BLaER1 (cell line): ENCODE measurements around the gene NUB1.
A peak's percentile ranks its signal among the peaks of the same experiment; 100 is the strongest.

Experiments used
- H3K27ac ChIP-seq: shearing (Covaris generic); formaldehyde crosslinking; 2 replicates; pipeline ENCODE4 v1.8.1; 2022
- H3K27me3 ChIP-seq: shearing (Covaris generic); formaldehyde crosslinking; 2 replicates; pipeline ENCODE4 v1.8.1; 2022
- H3K36me3 ChIP-seq: shearing (Covaris generic); formaldehyde crosslinking; 2 replicates; pipeline ENCODE4 v1.8.1; 2022
- H3K4me1 ChIP-seq: shearing (Covaris generic); formaldehyde crosslinking; 2 replicates; pipeline ENCODE4 v1.8.1; 2022
- H3K4me2 ChIP-seq: shearing (Covaris generic); formaldehyde crosslinking; 2 replicates; pipeline ENCODE4 v1.8.1; 2022
- H3K4me3 ChIP-seq: shearing (Covaris generic); formaldehyde crosslinking; 2 replicates; pipeline ENCODE4 v1.8.1; 2022
- H3K9ac ChIP-seq: shearing (Covaris generic); formaldehyde crosslinking; 2 replicates; pipeline ENCODE4 v1.8.1; 2022
- H3K9me3 ChIP-seq: shearing (Covaris generic); formaldehyde crosslinking; 2 replicates; pipeline ENCODE4 v1.8.1; 2022
- H4K20me1 ChIP-seq: shearing (Covaris generic); formaldehyde crosslinking; 2 replicates; pipeline ENCODE4 v1.8.1; 2022
- Cebpa-rat ChIP-seq: shearing (Covaris generic); IDR thresholded peaks from 2 replicates; pipeline ENCODE4 v1.8.1; 2022

NUB1 gene

DNA sequence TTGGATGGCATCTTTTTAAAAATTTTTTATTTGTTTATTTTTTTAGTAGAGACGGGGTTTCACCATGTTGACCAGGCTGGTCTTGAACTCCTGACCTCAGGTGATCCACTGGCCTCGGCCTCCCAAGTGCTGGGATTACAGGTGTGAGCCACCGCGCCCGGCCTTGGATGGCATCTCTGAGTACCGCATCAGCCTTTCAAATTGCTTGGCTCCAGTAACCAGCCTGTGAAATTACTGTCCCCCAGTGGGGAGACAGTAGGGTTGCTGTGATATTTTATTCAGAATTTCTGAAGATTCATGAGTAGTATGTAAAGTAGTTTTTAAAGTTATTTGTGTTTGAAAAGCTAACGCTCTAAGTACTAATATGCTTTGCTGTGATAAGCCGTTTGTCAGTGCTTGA lies 1.2 kb downstream of the NUB1 start:
- H3K4me2 ChIP-seq, result peak overlapping the region; percentile 69
- no peaks in the 10 kb centered on the region for H3K9me3 ChIP-seq
- no peak for TF ChIP-seq Cebpa-rat
- H3K4me1 ChIP-seq, result peaks cover 39% of the 10 kb centered on the region
- peak overlapping the region; percentile 68; the same call in 1 of the 2 replicates for H3K27ac ChIP-seq
- H3K9ac ChIP-seq, result peak overlapping the region; percentile 80
- peaks cover 7% of the 10 kb centered on the region; the same call in 1 of the 2 replicates for H4K20me1 ChIP-seq
- peaks cover 38% of the 10 kb centered on the region for H3K36me3 ChIP-seq
- peak overlapping the region; percentile 92 for H3K4me3 ChIP-seq
- no peaks in the 10 kb centered on the region for H3K27me3 ChIP-seq

GRCh38 chr7:151343516-151343915 lies 1.9 kb downstream of the NUB1 start:
- peaks cover 7% of the 10 kb centered on the region; the same call in 1 of the 2 replicates for H4K20me1 ChIP-seq
- peaks cover 46% of the 10 kb centered on the region for H3K4me1 ChIP-seq
- H3K27me3 ChIP-seq, result no peaks in the 10 kb centered on the region
- no peak overlapping the region for H3K9ac ChIP-seq
- no peak overlapping the region for H3K27ac ChIP-seq
- no peak overlapping the region for H3K4me3 ChIP-seq
- H3K9me3 ChIP-seq, result no peaks in the 10 kb centered on the region
- TF ChIP-seq Cebpa-rat, result no peak
- peaks cover 38% of the 10 kb centered on the region for H3K36me3 ChIP-seq
- peak overlapping the region; percentile 69 for H3K4me2 ChIP-seq

GRCh38 chr7:151345576-151346469 lies 4.2 kb downstream of the NUB1 start:
- peaks cover 11% of the 10 kb centered on the region for H4K20me1 ChIP-seq
- H3K9me3 ChIP-seq, result no peaks in the 10 kb centered on the region
- H3K36me3 ChIP-seq, result peaks cover 38% of the 10 kb centered on the region
- no peaks in the 10 kb centered on the region for H3K27me3 ChIP-seq
- H3K4me2 ChIP-seq, result no peak overlapping the region
- TF ChIP-seq Cebpa-rat, result no peak
- no peak overlapping the region for H3K9ac ChIP-seq
- H3K4me3 ChIP-seq, result no peak overlapping the region
- H3K4me1 ChIP-seq, result peaks cover 56% of the 10 kb centered on the region
- H3K27ac ChIP-seq, result no peak overlapping the region

- Histone ChIP-seq H4K20me1 (peaks cover 12% of the 10 kb centered on the region), H3K27me3 (no peaks in the 10 kb centered on the region), H3K9ac (no peak overlapping the region), H3K4me1 (peaks cover 57% of the 10 kb centered on the region), H3K27ac (no peak overlapping the region), H3K4me2 (no peak overlapping the region), H3K36me3 (peaks cover 40% of the 10 kb centered on the region), H3K9me3 (no peaks in the 10 kb centered on the region), H3K4me3 (no peak overlapping the region)
- no peak for TF ChIP-seq Cebpa-rat
Observed at GRCh38 chr7:151346470-151346769, 4.8 kb downstream of the NUB1 start.

GRCh38 chr7:151347200-151347599 lies 5.6 kb downstream of the NUB1 start:
- H3K4me1 ChIP-seq, result peaks cover 65% of the 10 kb centered on the region
- no peak overlapping the region for H3K4me2 ChIP-seq
- H3K9me3 ChIP-seq, result no peaks in the 10 kb centered on the region
- no peaks in the 10 kb centered on the region for H3K27me3 ChIP-seq
- no peak overlapping the region for H3K27ac ChIP-seq
- no peak for TF ChIP-seq Cebpa-rat
- peaks cover 12% of the 10 kb centered on the region for H4K20me1 ChIP-seq
- H3K4me3 ChIP-seq, result no peak overlapping the region
- peaks cover 42% of the 10 kb centered on the region for H3K36me3 ChIP-seq
- H3K9ac ChIP-seq, result no peak overlapping the region

DNA sequence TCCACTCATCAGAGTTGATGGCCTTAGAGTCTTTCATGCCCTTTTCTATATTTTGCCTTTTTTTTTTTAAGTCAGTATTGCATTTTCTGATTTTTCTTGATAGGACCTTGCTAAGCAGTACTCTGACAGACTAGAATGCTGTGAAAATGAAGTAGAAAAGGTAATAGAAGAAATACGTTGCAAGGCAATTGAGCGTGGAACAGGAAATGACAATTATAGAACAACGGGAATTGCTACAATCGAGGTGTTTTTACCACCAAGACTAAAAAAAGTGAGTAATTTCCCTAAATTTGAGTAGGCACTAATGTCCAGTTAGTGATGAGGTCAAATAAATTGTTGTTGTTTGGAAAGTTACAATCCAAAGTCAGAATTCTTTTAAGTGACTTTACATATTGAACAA lies 7.4 kb downstream of the NUB1 start:
- no peak for TF ChIP-seq Cebpa-rat
- Histone ChIP-seq H3K4me2 (peak overlapping the region; percentile 88), H3K9me3 (no peaks in the 10 kb centered on the region), H3K36me3 (peaks cover 50% of the 10 kb centered on the region), H3K9ac (peak overlapping the region; percentile 64), H3K27me3 (no peaks in the 10 kb centered on the region), H3K4me3 (peak overlapping the region; percentile 65), H4K20me1 (peaks cover 15% of the 10 kb centered on the region; the same call in 1 of the 2 replicates), H3K27ac (peak overlapping the region; percentile 71), H3K4me1 (peaks cover 67% of the 10 kb centered on the region)

GRCh38 chr7:151349507-151349853 lies 7.9 kb downstream of the NUB1 start:
- Histone ChIP-seq H3K9ac (peak overlapping the region; percentile 64), H3K4me3 (peak overlapping the region; percentile 65), H3K4me2 (peak overlapping the region; percentile 88), H3K27ac (peak overlapping the region; percentile 71), H3K9me3 (no peaks in the 10 kb centered on the region), H3K27me3 (no peaks in the 10 kb centered on the region), H4K20me1 (peaks cover 16% of the 10 kb centered on the region; the same call in 1 of the 2 replicates), H3K4me1 (peaks cover 65% of the 10 kb centered on the region), H3K36me3 (peaks cover 52% of the 10 kb centered on the region)
- no peak for TF ChIP-seq Cebpa-rat

- H3K4me3 ChIP-seq, result no peak overlapping the region
- H4K20me1 ChIP-seq, result peaks cover 16% of the 10 kb centered on the region
- no peak overlapping the region for H3K9ac ChIP-seq
- peaks cover 52% of the 10 kb centered on the region for H3K4me1 ChIP-seq
- no peak for TF ChIP-seq Cebpa-rat
- H3K36me3 ChIP-seq, result peaks cover 53% of the 10 kb centered on the region
- H3K27ac ChIP-seq, result 0 out of 2 replicates have a peak overlapping the region, but pooled peaks have one; percentile 5
- no peaks in the 10 kb centered on the region for H3K27me3 ChIP-seq
- H3K9me3 ChIP-seq, result no peaks in the 10 kb centered on the region
- peak overlapping the region; percentile 88 for H3K4me2 ChIP-seq
Observed at GRCh38 chr7:151351027-151351426, 9.4 kb downstream of the NUB1 start.

DNA sequence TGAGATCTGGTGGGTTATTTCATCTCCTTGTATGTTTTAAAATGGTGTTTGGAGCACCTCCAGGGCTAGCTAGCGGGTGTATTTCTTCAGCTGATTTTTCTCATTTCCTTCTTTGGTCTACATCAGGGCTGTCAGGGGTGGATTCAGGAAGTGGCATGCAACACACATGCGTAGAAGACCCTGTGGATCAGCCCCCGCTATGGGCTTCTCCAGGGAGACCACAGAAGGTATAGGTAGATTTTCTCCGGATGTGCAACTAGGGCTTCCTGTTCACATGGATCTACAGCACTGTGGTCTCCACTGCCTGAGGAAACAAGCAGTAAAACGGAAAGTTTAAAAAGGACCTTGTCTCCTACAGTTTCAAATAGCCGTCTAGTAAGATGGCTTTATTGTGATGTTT lies 10.4 kb downstream of the NUB1 start:
- Histone ChIP-seq H3K27me3 (no peaks in the 10 kb centered on the region), H3K9ac (peak overlapping the region; percentile 22; the same call in 1 of the 2 replicates), H3K4me3 (no peak overlapping the region), H4K20me1 (peaks cover 16% of the 10 kb centered on the region), H3K36me3 (peaks cover 53% of the 10 kb centered on the region), H3K4me2 (peak overlapping the region; percentile 88), H3K27ac (peak overlapping the region; percentile 5; the same call in 1 of the 2 replicates), H3K4me1 (peaks cover 52% of the 10 kb centered on the region), H3K9me3 (no peaks in the 10 kb centered on the region)
- no peak for TF ChIP-seq Cebpa-rat

DNA sequence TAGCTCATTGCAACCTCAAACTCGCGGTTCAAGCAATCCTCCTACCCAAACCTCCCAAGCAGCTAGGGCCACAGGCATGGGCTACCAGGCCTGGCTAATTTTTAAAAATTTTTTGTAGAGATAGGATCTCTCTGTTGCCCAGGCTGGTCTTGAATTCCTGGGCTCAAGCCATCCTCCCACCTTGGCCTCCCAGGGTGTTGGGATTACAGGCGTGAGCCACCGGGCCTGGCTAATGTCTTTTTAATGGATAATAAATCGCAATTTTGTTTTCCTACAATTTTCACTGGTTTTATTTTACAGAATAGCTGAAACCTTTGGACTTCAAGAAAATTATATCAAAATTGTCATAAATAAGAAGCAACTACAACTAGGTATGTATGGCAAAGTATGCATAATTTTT lies 10.9 kb downstream of the NUB1 start:
- peak overlapping the region; percentile 88 for H3K4me2 ChIP-seq
- H3K27ac ChIP-seq, result peak overlapping the region; percentile 5; the same call in 1 of the 2 replicates
- peaks cover 16% of the 10 kb centered on the region for H4K20me1 ChIP-seq
- H3K36me3 ChIP-seq, result peaks cover 53% of the 10 kb centered on the region
- TF ChIP-seq Cebpa-rat, result no peak
- H3K9me3 ChIP-seq, result no peaks in the 10 kb centered on the region
- 0 out of 2 replicates have a peak overlapping the region, but pooled peaks have one; percentile 22 for H3K9ac ChIP-seq
- H3K4me1 ChIP-seq, result peaks cover 52% of the 10 kb centered on the region
- H3K4me3 ChIP-seq, result no peak overlapping the region
- H3K27me3 ChIP-seq, result no peaks in the 10 kb centered on the region
